DND-41 (cell line): ENCODE results near the gene SYNGR1.

Experiments used
- EZH2 ChIP-seq: IDR thresholded peaks from 3 replicates; pipeline ENCODE4 v1.6.1; 2012; ENCODE audit warnings: borderline replicate concordance, low read depth, mild to moderate bottlenecking, moderate library complexity, low read length, inconsistent platforms; ENCODE audit not compliant: severe bottlenecking
- TF ChIP-seq, protein P1 (sequence below): IDR thresholded peaks from 2 replicates; pipeline ENCODE4 v1.5.1; 2012; ENCODE audit warnings: borderline replicate concordance, low read length, moderate library complexity, mild to moderate bottlenecking; ENCODE audit not compliant: poor library complexity, severe bottlenecking; ENCODE audit errors: extremely low read depth

DNA sequence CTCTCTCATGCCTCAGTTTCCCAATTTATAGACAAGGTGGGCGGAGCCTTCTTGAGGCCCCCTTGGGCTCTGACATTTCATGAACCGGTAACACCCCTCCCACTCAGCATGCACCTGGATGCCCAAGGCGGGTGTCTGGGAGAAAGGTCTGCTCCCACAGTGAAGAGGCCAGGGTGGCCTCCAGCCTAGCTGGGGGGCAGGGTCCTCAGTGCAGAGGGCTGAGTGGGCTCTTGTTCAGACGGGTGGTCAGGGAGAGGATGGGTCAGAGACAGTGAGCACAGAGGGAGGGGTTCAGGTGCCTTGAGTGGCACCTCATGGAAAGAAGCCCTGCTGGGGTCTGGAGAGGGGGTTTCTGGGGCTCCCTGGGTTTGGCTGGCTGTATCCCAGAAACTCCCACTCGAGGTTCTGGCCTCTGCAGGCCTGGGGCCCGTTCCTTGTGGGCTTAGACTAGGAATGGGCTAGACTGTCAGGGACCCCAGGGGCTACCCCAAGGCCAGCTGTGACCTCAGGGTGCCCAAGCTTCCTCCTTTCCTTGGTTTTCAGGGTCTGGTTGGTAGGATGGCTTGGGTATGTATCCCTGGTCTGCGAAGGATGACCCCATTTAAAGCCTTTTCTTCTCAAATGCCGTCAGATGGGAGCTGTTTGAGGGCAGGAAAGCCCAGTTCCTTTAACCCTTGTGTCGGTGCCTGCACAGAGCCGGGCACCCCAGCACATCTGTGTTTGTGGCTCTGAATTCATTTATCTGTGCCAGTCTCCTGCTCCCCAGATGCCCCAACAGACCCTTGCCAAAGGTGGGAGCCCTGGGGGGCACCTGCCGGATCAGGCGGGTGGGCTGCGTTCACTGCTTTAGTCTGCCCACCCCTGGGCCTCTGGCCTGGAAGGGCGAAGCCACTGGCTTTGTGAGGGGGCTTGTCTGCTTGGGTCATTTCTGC, 1.2 kb downstream of the SYNGR1 start:
- TF ChIP-seq, protein P1, sequence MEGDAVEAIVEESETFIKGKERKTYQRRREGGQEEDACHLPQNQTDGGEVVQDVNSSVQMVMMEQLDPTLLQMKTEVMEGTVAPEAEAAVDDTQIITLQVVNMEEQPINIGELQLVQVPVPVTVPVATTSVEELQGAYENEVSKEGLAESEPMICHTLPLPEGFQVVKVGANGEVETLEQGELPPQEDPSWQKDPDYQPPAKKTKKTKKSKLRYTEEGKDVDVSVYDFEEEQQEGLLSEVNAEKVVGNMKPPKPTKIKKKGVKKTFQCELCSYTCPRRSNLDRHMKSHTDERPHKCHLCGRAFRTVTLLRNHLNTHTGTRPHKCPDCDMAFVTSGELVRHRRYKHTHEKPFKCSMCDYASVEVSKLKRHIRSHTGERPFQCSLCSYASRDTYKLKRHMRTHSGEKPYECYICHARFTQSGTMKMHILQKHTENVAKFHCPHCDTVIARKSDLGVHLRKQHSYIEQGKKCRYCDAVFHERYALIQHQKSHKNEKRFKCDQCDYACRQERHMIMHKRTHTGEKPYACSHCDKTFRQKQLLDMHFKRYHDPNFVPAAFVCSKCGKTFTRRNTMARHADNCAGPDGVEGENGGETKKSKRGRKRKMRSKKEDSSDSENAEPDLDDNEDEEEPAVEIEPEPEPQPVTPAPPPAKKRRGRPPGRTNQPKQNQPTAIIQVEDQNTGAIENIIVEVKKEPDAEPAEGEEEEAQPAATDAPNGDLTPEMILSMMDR, result no peak
- no peak for TF ChIP-seq EZH2
